ENCODE results near the gene FOXQ1. TPM values are rescaled to one million over a fixed set of nuclear protein-coding genes. Genes with fewer than 3 reads are reported as not detected.
A peak's percentile ranks its signal among the peaks of the same experiment; 100 is the strongest.

The FOXQ1 gene
- total and polyA plus RNA-seq, 2 of the 13 experiments (the other 11 are each of a cell fraction or from before 2014, with no cell fraction given), result 35.2 to 39.8 TPM

DNA sequence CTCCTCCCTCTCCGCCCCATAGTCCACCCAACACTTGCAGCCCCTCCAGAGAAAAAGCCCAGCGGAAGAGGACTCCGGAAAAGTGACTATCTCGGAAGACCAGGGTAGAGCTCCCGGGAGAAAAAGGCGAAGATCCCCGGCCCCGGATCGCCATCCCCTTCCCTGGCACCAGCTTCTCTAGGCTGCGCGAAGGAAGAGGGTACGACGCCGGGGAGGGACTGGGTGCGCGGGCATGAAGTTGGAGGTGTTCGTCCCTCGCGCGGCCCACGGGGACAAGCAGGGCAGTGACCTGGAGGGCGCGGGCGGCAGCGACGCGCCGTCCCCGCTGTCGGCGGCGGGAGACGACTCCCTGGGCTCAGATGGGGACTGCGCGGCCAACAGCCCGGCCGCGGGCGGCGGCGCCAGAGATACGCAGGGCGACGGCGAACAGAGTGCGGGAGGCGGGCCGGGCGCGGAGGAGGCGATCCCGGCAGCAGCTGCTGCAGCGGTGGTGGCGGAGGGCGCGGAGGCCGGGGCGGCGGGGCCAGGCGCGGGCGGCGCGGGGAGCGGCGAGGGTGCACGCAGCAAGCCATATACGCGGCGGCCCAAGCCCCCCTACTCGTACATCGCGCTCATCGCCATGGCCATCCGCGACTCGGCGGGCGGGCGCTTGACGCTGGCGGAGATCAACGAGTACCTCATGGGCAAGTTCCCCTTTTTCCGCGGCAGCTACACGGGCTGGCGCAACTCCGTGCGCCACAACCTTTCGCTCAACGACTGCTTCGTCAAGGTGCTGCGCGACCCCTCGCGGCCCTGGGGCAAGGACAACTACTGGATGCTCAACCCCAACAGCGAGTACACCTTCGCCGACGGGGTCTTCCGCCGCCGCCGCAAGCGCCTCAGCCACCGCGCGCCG is 822 bp downstream of the FOXQ1 start (continued):
- TF ChIP-seq RBM22 (optimal IDR thresholded peaks at IDR 0.05; ENCODE audit: low read length) (peak; percentile 95), SP1 (IDR thresholded peaks at IDR 0.05) (no peak), SP1 (CRISPR knock-in tag; IDR thresholded peaks at IDR 0.05) (no peak), ZNF256 (CRISPR knock-in tag; conservative IDR thresholded peaks at IDR 0.05) (no peak), HNRNPLL (IDR thresholded peaks at IDR 0.05; ENCODE audit: low read depth, low read length, poor library complexity, severe bottlenecking) (peak; percentile 80), EED (CRISPR knock-in tag; IDR thresholded peaks at IDR 0.05) (0 out of 2 replicates have a peak, but pooled peaks have one; percentile 45), MED1 (CRISPR knock-in tag; IDR thresholded peaks at IDR 0.05) (0 out of 2 replicates have a peak, but pooled peaks have one; percentile 20), ZNF512B (CRISPR knock-in tag; IDR thresholded peaks at IDR 0.05; ENCODE audit: borderline replicate concordance) (no peak; the same call in 1 of the 2 replicates), NBN (conservative IDR thresholded peaks at IDR 0.05) (no peak), TIGD3 (CRISPR knock-in tag; IDR thresholded peaks at IDR 0.05; ENCODE audit: borderline replicate concordance) (0 out of 2 replicates have a peak, but pooled peaks have one; percentile 24), ZNF850 (CRISPR knock-in tag; conservative IDR thresholded peaks at IDR 0.05) (no peak), ZMAT5 (CRISPR knock-in tag; IDR thresholded peaks at IDR 0.05; ENCODE audit: borderline replicate concordance, low read depth) (no peak), ZNF567 (CRISPR knock-in tag; IDR thresholded peaks at IDR 0.05; ENCODE audit: borderline replicate concordance) (no peak), JUNB (CRISPR knock-in tag; IDR thresholded peaks at IDR 0.05; ENCODE audit: borderline replicate concordance) (0 out of 2 replicates have a peak, but pooled peaks have one; percentile 22), PCBP1 (IDR thresholded peaks at IDR 0.05; ENCODE audit: borderline replicate concordance, low read depth, low read length) (peak; percentile 25; the same call in 1 of the 2 replicates), ZNF605 (CRISPR knock-in tag; IDR thresholded peaks at IDR 0.05) (no peak), CBFB (CRISPR knock-in tag; IDR thresholded peaks at IDR 0.05) (no peak), MAX (IDR thresholded peaks at IDR 0.05) (no peak; the same call in 1 of the 2 replicates), HNRNPK (IDR thresholded peaks at IDR 0.05; ENCODE audit: low read depth, low read length, poor library complexity, severe bottlenecking) (peak; percentile 8), CEBPB (IDR thresholded peaks at IDR 0.05; ENCODE audit: borderline replicate concordance, low read depth, low read length) (no peak), MLLT10 (CRISPR knock-in tag; IDR thresholded peaks at IDR 0.05) (no peak), RFX5 (IDR thresholded peaks at IDR 0.05; ENCODE audit: low read depth, low read length) (0 out of 2 replicates have a peak, but pooled peaks have one; percentile 8)
- TF ChIP-seq, protein P1, sequence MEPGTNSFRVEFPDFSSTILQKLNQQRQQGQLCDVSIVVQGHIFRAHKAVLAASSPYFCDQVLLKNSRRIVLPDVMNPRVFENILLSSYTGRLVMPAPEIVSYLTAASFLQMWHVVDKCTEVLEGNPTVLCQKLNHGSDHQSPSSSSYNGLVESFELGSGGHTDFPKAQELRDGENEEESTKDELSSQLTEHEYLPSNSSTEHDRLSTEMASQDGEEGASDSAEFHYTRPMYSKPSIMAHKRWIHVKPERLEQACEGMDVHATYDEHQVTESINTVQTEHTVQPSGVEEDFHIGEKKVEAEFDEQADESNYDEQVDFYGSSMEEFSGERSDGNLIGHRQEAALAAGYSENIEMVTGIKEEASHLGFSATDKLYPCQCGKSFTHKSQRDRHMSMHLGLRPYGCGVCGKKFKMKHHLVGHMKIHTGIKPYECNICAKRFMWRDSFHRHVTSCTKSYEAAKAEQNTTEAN (CRISPR knock-in tag; conservative IDR thresholded peaks at IDR 0.05), result no peak
